Measurements from ENCODE around the gene WDFY2.

DNA sequence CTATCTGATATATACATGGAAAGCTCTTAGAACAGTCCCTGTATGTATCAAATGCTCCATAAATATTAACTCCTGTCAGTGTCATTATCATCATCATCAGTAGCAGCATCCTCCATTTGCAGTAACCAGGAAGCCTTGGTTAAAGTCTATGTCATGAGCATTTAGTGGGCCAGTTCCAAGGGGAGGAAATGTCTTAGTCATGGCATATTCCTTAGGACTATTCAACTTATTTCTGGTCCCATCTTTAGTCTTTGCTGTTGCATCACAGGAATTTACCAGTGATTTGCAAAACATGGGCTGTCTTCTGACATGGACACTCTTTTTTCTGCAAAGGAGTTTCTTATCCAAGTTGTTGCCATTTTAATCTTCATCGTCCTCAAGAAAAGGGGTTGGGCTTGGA is 98.4 kb downstream of the WDFY2 start:
- no peak for TF ChIP-seq EZH2phosphoT487 (IDR thresholded peaks at IDR 0.05; ENCODE audit: insufficient read depth, low read depth)
- no peak for TF ChIP-seq EZH2 (IDR thresholded peaks at IDR 0.05; ENCODE audit: insufficient read depth, poor library complexity, severe bottlenecking)

Data from GM23248 (cell line).